HCT116 (cell line): Measurements from ENCODE around the gene SLAMF8. TPM values are rescaled to one million over a fixed set of nuclear protein-coding genes. Genes with fewer than 3 reads are reported as not detected.

ENCODE experiments used
- ATAC-seq: fragments of 200-7000 bp; cut with Tn5 transposase; 2 replicates; pipeline ENCODE4 v1.9.1; 2020; ENCODE audit warnings: mild to moderate bottlenecking, moderate library complexity
- BruUV-seq: library from RNA; stranded (reverse); fragments of 400-500 nt; replicated peaks from 2 replicates; lab custom pipeline; 2021; lab: Mats Ljungman, UMichigan
- CTCF ChIA-PET: fragments of 300-600 bp; sonication (Branson Sonifier 250); formaldehyde crosslinking; loops from one replicate; lab custom pipeline; 2021; ENCODE audit warnings: antibody characterized with exemption; lab: Charles Lee
- POLR2A ChIA-PET: fragments of 300-600, 350-600 bp; sonication (Branson Sonifier 250); formaldehyde crosslinking; loops from one replicate; lab custom pipeline; 2021; ENCODE audit warnings: antibody characterized with exemption; lab: Charles Lee
- RAD21 ChIA-PET, 2 experiments: fragments of 300-600 bp; sonication (Branson Sonifier 250); formaldehyde crosslinking; loops; one replicate each; lab custom pipeline; 2023; ENCODE audit warnings: low total read pairs in 2 of 2; ENCODE audit not compliant: uncharacterized antibody in 2 of 2, unreplicated experiment in 2 of 2, low non-redundant PET in 1 of 2; lab: Charles Lee
- DNase-seq: peaks from one replicate; pipeline ENCODE4 v3.0.0-alpha.2; 2010; ENCODE audit warnings: low read depth, low spot score
- H2AFZ ChIP-seq: fragments of 200-600 bp; shearing (Covaris generic), sonication (generic); 2 replicates; pipeline ENCODE4 v1.6.1; 2017; ENCODE audit warnings: low read depth, mixed run types, mixed read lengths, antibody characterized with exemption, low read length; ENCODE audit not compliant: poor library complexity, severe bottlenecking
- H3K27ac ChIP-seq: 2 replicates; pipeline ENCODE4 v1.5.1; 2012; ENCODE audit warnings: low read depth, low read length
- H3K27me3 ChIP-seq: fragments of 200-600 bp; sonication (generic); 2 replicates; pipeline ENCODE4 v1.6.1; 2016; ENCODE audit warnings: mixed run types, low read length, mixed read lengths; ENCODE audit not compliant: insufficient read depth
- H3K36me3 ChIP-seq, 2 experiments: fragments of 200-500 bp in 1 of 2; fragments of 200-600 bp in 1 of 2; sonication (Bioruptor generic) in 1 of 2; sonication (generic) in 1 of 2; 2 replicates each; pipeline versions ENCODE4 v1.5.1 to v1.6.1; 2014 to 2016; ENCODE audit warnings: low read length in 2 of 2, inconsistent platforms in 1 of 2, mixed read lengths in 1 of 2, mixed run types in 1 of 2; ENCODE audit not compliant: insufficient read depth in 2 of 2, control insufficient read depth in 1 of 2
- H3K4me1 ChIP-seq, 2 experiments: fragments of 200-600 bp in 1 of 2; sonication (generic) in 1 of 2; 2 replicates each; pipeline versions ENCODE4 v1.5.1 to v1.6.1; 2012 to 2017; ENCODE audit warnings: low read length in 2 of 2, inconsistent platforms in 1 of 2, mild to moderate bottlenecking in 1 of 2, mixed read lengths in 1 of 2, mixed run types in 1 of 2, moderate library complexity in 1 of 2; ENCODE audit not compliant: insufficient read depth in 2 of 2, control insufficient read depth in 1 of 2
- H3K4me2 ChIP-seq: fragments of 200-600 bp; sonication (generic); 2 replicates; pipeline ENCODE4 v1.6.1; 2017; ENCODE audit warnings: mixed run types, low read length, mixed read lengths
- H3K4me3 ChIP-seq, 2 experiments: fragments of 200-600 bp in 1 of 2; sonication (generic) in 1 of 2; replicated peaks in 1 of 2; 2 replicates each; pipeline ENCODE4 v1.5.1; 2011 to 2016; ENCODE audit warnings: low read length in 2 of 2, control low read depth in 1 of 2, low read depth in 1 of 2, mild to moderate bottlenecking in 1 of 2, mixed read lengths in 1 of 2, mixed run types in 1 of 2
- H3K79me2 ChIP-seq: fragments of 200-600 bp; sonication (generic); 2 replicates; pipeline ENCODE4 v1.6.1; 2017; ENCODE audit warnings: mild to moderate bottlenecking, mixed run types, low read length, moderate library complexity, mixed read lengths; ENCODE audit not compliant: insufficient read depth
- H3K9ac ChIP-seq: fragments of 200-600 bp; sonication (generic); 2 replicates; pipeline ENCODE4 v1.6.1; 2016; ENCODE audit warnings: low read length, mixed read lengths
- H3K9me2 ChIP-seq: fragments of 200-600 bp; sonication (generic), shearing (Covaris generic); 2 replicates; pipeline ENCODE4 v1.6.1; 2017; ENCODE audit warnings: mixed run types, mild to moderate bottlenecking, moderate library complexity; ENCODE audit not compliant: insufficient read depth
- H3K9me3 ChIP-seq, 2 experiments: fragments of 200-500 bp in 1 of 2; fragments of 200-600 bp in 1 of 2; sonication (Bioruptor generic) in 1 of 2; sonication (generic) in 1 of 2; 2 replicates each; pipeline ENCODE4 v1.6.1; 2014 to 2017; ENCODE audit warnings: low read length in 2 of 2, mixed read lengths in 2 of 2, inconsistent platforms in 1 of 2, low read depth in 1 of 2, mild to moderate bottlenecking in 1 of 2, mixed run types in 1 of 2, moderate library complexity in 1 of 2; ENCODE audit not compliant: control insufficient read depth in 1 of 2, insufficient read depth in 1 of 2
- H4K20me1 ChIP-seq: fragments of 200-600 bp; sonication (generic), shearing (Covaris generic); 2 replicates; pipeline ENCODE4 v1.6.1; 2017; ENCODE audit warnings: mixed run types, mild to moderate bottlenecking, moderate library complexity; ENCODE audit not compliant: insufficient read depth
- CBX3 ChIP-seq: IDR thresholded peaks from 2 replicates; pipeline ENCODE4 v1.6.1; 2012; ENCODE audit warnings: low read depth
- CEBPB ChIP-seq: IDR thresholded peaks from 2 replicates; pipeline ENCODE4 v1.6.1; 2012; ENCODE audit warnings: low read depth
- EGR1 ChIP-seq: IDR thresholded peaks from 2 replicates; pipeline ENCODE4 v1.6.1; 2012; ENCODE audit warnings: low read depth
- EZH2 ChIP-seq: fragments of 200-600 bp; sonication (generic); IDR thresholded peaks from 2 replicates; pipeline ENCODE4 v1.6.1; 2017; ENCODE audit warnings: antibody characterized with exemption, mixed run types
- EZH2phosphoT487 ChIP-seq: fragments of 200-600 bp; IDR thresholded peaks from 2 replicates; pipeline ENCODE4 v1.6.1; 2018; ENCODE audit warnings: antibody characterized with exemption, borderline replicate concordance
- FOSL1 ChIP-seq: IDR thresholded peaks from 2 replicates; pipeline ENCODE4 v1.6.1; 2012; ENCODE audit warnings: low read depth
- JUND ChIP-seq: IDR thresholded peaks from 2 replicates; pipeline ENCODE4 v1.6.1; 2012
- POLR2A ChIP-seq: IDR thresholded peaks from 2 replicates; pipeline ENCODE4 v1.7.0; 2011; ENCODE audit warnings: borderline replicate concordance; ENCODE audit not compliant: insufficient read depth, insufficient read length; ENCODE audit errors: extremely low read depth
- POLR2AphosphoS5 ChIP-seq: IDR thresholded peaks from 2 replicates; pipeline ENCODE4 v1.6.1; 2011; ENCODE audit warnings: mild to moderate bottlenecking, low read depth, low read length, moderate library complexity
- RAD21 ChIP-seq: IDR thresholded peaks from 2 replicates; pipeline ENCODE4 v1.6.1; 2012; ENCODE audit warnings: low read depth, mild to moderate bottlenecking
- SIN3A ChIP-seq: IDR thresholded peaks from 2 replicates; pipeline ENCODE4 v1.6.1; 2012; ENCODE audit warnings: low read depth
- TCF7L2 ChIP-seq: IDR thresholded peaks from 2 replicates; pipeline ENCODE4 v1.7.0; 2011; ENCODE audit warnings: borderline replicate concordance, inconsistent platforms; ENCODE audit not compliant: insufficient read depth, insufficient read length; ENCODE audit errors: extremely low read depth
- YY1 ChIP-seq: IDR thresholded peaks from 2 replicates; pipeline ENCODE4 v1.6.1; 2011; ENCODE audit warnings: low read length, low read depth, moderate library complexity, mild to moderate bottlenecking; ENCODE audit not compliant: insufficient replicate concordance; ENCODE audit errors: extremely low read depth
- ZFX ChIP-seq: fragments of 450-650 bp; IDR thresholded peaks from 2 replicates; pipeline ENCODE4 v1.6.1; 2017
- ZNF274 ChIP-seq: fragments of 200-500 bp; sonication (Bioruptor generic); IDR thresholded peaks from 2 replicates; pipeline ENCODE4 v1.6.1; 2014; ENCODE audit warnings: mild to moderate bottlenecking, low read depth, low read length, inconsistent platforms
- intact Hi-C: fragments of 100-400 bp; cut with micrococcal nuclease; formaldehyde crosslinking; loops from 2 replicates; pipeline ENCODE4 v1.10.0; 2022
- total RNA-seq: library from RNA; stranded (reverse); gene quantifications from one replicate; pipeline ENCODE4 v1.2.1, GENCODE V29; 2021; ENCODE audit not compliant: unreplicated experiment
- TF ChIP-seq, protein P1 (sequence below): IDR thresholded peaks from 2 replicates; pipeline ENCODE4 v1.6.1; 2012
- TF ChIP-seq, protein P2 (sequence below), 3 experiments: fragments of 200-600 bp in 1 of 3; sonication (generic) in 1 of 3; IDR thresholded peaks in 2 of 3; conservative IDR thresholded peaks in 1 of 3; 2 replicates each; pipeline ENCODE4 v1.5.1; 2012 to 2017; ENCODE audit warnings: low read depth in 2 of 3, low read length in 2 of 3, antibody characterized with exemption in 1 of 3, borderline replicate concordance in 1 of 3, control low read depth in 1 of 3, mild to moderate bottlenecking in 1 of 3, mixed read lengths in 1 of 3, mixed run types in 1 of 3, moderate library complexity in 1 of 3; ENCODE audit not compliant: insufficient read depth in 1 of 3
- TF ChIP-seq, protein P3 (sequence below): IDR thresholded peaks from 2 replicates; pipeline ENCODE4 v1.6.1; 2012

The SLAMF8 gene
- total RNA-seq, 1 experiment from 2014 or later, result not detected

DNA sequence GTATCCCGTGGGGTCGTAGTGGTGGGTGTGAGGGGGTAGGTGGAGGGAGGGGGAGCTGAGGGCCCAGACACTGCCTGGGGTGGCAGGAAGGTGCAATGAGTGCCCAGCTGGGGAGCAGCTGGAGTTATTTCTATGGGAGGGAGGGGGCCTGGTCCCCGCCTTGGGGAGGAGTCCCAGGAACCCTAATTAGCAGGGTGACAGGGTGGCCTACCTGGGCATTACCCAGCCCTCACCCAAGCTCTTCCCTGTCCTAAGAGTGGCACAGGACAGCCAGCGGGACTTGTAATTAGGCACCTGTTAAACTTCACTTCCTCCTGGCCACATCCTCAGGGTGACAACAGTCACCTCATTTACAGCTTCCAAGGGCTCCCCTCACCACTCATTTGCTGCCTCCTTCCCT lies 35.9 kb downstream of the SLAMF8 start, which contains the start of gene VSIG8:
Gene VSIG8, minus strand, starts transcription at position 101 of the 400 bp plus-strand sequence. CDS start 136 bp downstream, outside the sequence.
- intact Hi-C loops, result no loop called here

More for the DNA sequence above, 35.9 kb downstream of the SLAMF8 start, which contains the start of gene VSIG8:
- no peak within 1 kb of the TSS for H2AFZ ChIP-seq
- H3K27me3 ChIP-seq, result no peaks in the 10 kb centered on the region; the same call in 1 of the 2 replicates
- no peaks in the 10 kb centered on the region for H3K36me3 ChIP-seq
- ChIA-PET RAD21 (no interaction called here), POLR2A (no interaction called here), CTCF (no interaction called here)
- H3K4me1 ChIP-seq, result peaks cover 5 to 17% of the 10 kb centered on the region in 2 experiments
- H3K9ac ChIP-seq, result no peak within 1 kb of the TSS
- ATAC-seq, result no peak
- no peak within 1 kb of the TSS for H3K27ac ChIP-seq
- DNase-seq, result no peak
- no peaks in the 10 kb centered on the region for H3K79me2 ChIP-seq
- no TSS peak for BruUV-seq
- H3K9me3 ChIP-seq, result no peaks in the 10 kb centered on the region
- H3K4me3 ChIP-seq, result no peak within 1 kb of the TSS
- no peak within 1 kb of the TSS for H3K4me2 ChIP-seq
- no peaks in the 10 kb centered on the region for H4K20me1 ChIP-seq
- no peak for TF ChIP-seq FOSL1
- no peak for TF ChIP-seq TCF7L2
- no peak for TF ChIP-seq POLR2AphosphoS5
- TF ChIP-seq, protein P1, sequence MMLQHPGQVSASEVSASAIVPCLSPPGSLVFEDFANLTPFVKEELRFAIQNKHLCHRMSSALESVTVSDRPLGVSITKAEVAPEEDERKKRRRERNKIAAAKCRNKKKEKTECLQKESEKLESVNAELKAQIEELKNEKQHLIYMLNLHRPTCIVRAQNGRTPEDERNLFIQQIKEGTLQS, result no peak
- no peak for TF ChIP-seq RAD21
- TF ChIP-seq ZNF274, result no peak
- TF ChIP-seq, protein P2, sequence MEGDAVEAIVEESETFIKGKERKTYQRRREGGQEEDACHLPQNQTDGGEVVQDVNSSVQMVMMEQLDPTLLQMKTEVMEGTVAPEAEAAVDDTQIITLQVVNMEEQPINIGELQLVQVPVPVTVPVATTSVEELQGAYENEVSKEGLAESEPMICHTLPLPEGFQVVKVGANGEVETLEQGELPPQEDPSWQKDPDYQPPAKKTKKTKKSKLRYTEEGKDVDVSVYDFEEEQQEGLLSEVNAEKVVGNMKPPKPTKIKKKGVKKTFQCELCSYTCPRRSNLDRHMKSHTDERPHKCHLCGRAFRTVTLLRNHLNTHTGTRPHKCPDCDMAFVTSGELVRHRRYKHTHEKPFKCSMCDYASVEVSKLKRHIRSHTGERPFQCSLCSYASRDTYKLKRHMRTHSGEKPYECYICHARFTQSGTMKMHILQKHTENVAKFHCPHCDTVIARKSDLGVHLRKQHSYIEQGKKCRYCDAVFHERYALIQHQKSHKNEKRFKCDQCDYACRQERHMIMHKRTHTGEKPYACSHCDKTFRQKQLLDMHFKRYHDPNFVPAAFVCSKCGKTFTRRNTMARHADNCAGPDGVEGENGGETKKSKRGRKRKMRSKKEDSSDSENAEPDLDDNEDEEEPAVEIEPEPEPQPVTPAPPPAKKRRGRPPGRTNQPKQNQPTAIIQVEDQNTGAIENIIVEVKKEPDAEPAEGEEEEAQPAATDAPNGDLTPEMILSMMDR (IDR thresholded peaks at IDR 0.05 in 2 of 3, conservative IDR thresholded peaks at IDR 0.05 in 1 of 3; ENCODE audit: borderline replicate concordance in 1 of 3, insufficient read depth in 1 of 3, low read depth in 2 of 3, low read length in 2 of 3), result no peak
- TF ChIP-seq SIN3A, result no peak
- no peak for TF ChIP-seq CEBPB
- no peak for TF ChIP-seq POLR2A
- TF ChIP-seq JUND, result no peak
- TF ChIP-seq EZH2, result no peak
- TF ChIP-seq EZH2phosphoT487, result no peak
- TF ChIP-seq ZFX, result no peak
- TF ChIP-seq YY1, result no peak
- no peak for TF ChIP-seq CBX3
- no peak for TF ChIP-seq EGR1
- TF ChIP-seq, protein P3, sequence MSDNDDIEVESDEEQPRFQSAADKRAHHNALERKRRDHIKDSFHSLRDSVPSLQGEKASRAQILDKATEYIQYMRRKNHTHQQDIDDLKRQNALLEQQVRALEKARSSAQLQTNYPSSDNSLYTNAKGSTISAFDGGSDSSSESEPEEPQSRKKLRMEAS, result no peak
- no peaks in the 10 kb centered on the region for H3K9me2 ChIP-seq
